ENCODE data around the gene NPTN. TPM values are rescaled to one million over a fixed set of nuclear protein-coding genes. Genes with fewer than 3 reads are reported as not detected.

NPTN gene
- total RNA-seq, 2 experiments from 2014 or later, result 41.5 to 43.2 TPM

DNA sequence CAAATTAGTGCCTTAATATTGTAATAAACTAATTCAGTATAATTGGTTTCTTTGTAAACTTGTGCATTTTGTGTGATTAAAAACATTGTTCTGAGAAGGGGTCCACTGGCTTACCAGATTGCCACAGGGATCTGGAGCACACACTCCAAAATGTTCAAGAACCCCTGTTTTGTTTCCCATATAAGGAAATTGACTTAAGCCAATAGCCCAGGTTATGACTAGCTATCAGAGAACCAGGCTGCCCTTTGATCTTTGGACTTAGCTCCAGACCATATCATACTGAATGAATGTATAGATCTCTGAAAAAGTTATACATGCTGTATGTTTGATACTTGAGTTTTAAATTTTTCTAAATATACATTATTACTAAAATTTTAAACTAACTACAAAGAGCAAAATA is 91.7 kb downstream of the NPTN start:
- Histone ChIP-seq H3K79me2 (ENCODE audit: insufficient read depth, low read depth, low read length) (no peaks in the 10 kb centered on the region), H3K4me3 (ENCODE audit: low read depth, low read length, poor library complexity, severe bottlenecking) (no peak overlapping the region), H2AFZ (ENCODE audit: low read length) (no peak overlapping the region), H3K9me3 (ENCODE audit: low read length) (no peaks in the 10 kb centered on the region), H3K4me1 (ENCODE audit: insufficient read depth, low read length, poor library complexity, severe bottlenecking) (no peaks in the 10 kb centered on the region), H3K9me2 (ENCODE audit: insufficient read depth, low read length) (no peaks in the 10 kb centered on the region), H3K4me2 (ENCODE audit: low read length) (no peak overlapping the region), H3K27ac (ENCODE audit: low read depth, low read length, poor library complexity, severe bottlenecking) (no peak overlapping the region), H4K20me1 (ENCODE audit: insufficient read depth, low read length) (no peaks in the 10 kb centered on the region), H3K36me3 (ENCODE audit: insufficient read depth, low read length) (no peaks in the 10 kb centered on the region)
- TF ChIP-seq, protein P1, sequence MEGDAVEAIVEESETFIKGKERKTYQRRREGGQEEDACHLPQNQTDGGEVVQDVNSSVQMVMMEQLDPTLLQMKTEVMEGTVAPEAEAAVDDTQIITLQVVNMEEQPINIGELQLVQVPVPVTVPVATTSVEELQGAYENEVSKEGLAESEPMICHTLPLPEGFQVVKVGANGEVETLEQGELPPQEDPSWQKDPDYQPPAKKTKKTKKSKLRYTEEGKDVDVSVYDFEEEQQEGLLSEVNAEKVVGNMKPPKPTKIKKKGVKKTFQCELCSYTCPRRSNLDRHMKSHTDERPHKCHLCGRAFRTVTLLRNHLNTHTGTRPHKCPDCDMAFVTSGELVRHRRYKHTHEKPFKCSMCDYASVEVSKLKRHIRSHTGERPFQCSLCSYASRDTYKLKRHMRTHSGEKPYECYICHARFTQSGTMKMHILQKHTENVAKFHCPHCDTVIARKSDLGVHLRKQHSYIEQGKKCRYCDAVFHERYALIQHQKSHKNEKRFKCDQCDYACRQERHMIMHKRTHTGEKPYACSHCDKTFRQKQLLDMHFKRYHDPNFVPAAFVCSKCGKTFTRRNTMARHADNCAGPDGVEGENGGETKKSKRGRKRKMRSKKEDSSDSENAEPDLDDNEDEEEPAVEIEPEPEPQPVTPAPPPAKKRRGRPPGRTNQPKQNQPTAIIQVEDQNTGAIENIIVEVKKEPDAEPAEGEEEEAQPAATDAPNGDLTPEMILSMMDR (conservative IDR thresholded peaks at IDR 0.05; ENCODE audit: low read length), result no peak
- no peak for TF ChIP-seq EZH2phosphoT487 (IDR thresholded peaks at IDR 0.05; ENCODE audit: borderline replicate concordance, low read depth, low read length)
- intact Hi-C loops (cut with micrococcal nuclease; ENCODE audit: unreplicated experiment), result no loop called here
- ChIA-PET CTCF (ENCODE audit: unreplicated experiment) (no interaction called here), POLR2A (no interaction called here)
- no peak for DNase-seq (ENCODE audit: low spot score)
- BruUV-seq (replicated peaks), result no TSS peak

DNA sequence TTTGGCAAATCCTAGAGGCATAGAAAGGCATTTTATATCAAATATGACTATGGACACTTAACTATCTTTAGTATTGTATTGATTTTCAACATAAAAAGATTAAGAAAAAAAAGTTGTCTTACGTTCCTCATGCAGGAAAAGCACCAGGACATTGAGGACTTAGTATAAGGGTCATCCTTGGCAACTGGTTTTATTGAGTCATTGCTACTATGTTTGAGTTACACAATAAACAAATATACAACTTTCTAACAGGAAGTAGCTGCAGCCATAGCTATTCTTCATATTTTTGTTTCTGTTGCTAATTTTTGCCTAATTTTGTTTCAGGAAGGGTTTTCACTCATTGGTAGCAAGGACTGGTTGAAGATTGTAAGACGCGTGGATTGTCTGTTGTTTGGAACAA is 93.0 kb downstream of the NPTN start:
- no peaks in the 10 kb centered on the region for H3K36me3 ChIP-seq (ENCODE audit: insufficient read depth, low read length)
- no peaks in the 10 kb centered on the region for H4K20me1 ChIP-seq (ENCODE audit: insufficient read depth, low read length)
- no peak overlapping the region for H3K4me2 ChIP-seq (ENCODE audit: low read length)
- no peak overlapping the region for H3K27ac ChIP-seq (ENCODE audit: low read depth, low read length, poor library complexity, severe bottlenecking)
- H3K9me2 ChIP-seq (ENCODE audit: insufficient read depth, low read length), result no peaks in the 10 kb centered on the region
- no peak overlapping the region for H2AFZ ChIP-seq (ENCODE audit: low read length)
- no peak for DNase-seq (ENCODE audit: low spot score)
- intact Hi-C loops (cut with micrococcal nuclease; ENCODE audit: unreplicated experiment), result no loop called here
- no peaks in the 10 kb centered on the region for H3K9me3 ChIP-seq (ENCODE audit: low read length)
- no peak overlapping the region for H3K4me3 ChIP-seq (ENCODE audit: low read depth, low read length, poor library complexity, severe bottlenecking)
- BruUV-seq (replicated peaks), result no TSS peak
- H3K4me1 ChIP-seq (ENCODE audit: insufficient read depth, low read length, poor library complexity, severe bottlenecking), result no peaks in the 10 kb centered on the region
- H3K79me2 ChIP-seq (ENCODE audit: insufficient read depth, low read depth, low read length), result no peaks in the 10 kb centered on the region
- ChIA-PET CTCF (ENCODE audit: unreplicated experiment) (no interaction called here), POLR2A (no interaction called here)
- TF ChIP-seq, protein P1 (conservative IDR thresholded peaks at IDR 0.05; ENCODE audit: low read length), result no peak
- no peak for TF ChIP-seq EZH2phosphoT487 (IDR thresholded peaks at IDR 0.05; ENCODE audit: borderline replicate concordance, low read depth, low read length)

DNA sequence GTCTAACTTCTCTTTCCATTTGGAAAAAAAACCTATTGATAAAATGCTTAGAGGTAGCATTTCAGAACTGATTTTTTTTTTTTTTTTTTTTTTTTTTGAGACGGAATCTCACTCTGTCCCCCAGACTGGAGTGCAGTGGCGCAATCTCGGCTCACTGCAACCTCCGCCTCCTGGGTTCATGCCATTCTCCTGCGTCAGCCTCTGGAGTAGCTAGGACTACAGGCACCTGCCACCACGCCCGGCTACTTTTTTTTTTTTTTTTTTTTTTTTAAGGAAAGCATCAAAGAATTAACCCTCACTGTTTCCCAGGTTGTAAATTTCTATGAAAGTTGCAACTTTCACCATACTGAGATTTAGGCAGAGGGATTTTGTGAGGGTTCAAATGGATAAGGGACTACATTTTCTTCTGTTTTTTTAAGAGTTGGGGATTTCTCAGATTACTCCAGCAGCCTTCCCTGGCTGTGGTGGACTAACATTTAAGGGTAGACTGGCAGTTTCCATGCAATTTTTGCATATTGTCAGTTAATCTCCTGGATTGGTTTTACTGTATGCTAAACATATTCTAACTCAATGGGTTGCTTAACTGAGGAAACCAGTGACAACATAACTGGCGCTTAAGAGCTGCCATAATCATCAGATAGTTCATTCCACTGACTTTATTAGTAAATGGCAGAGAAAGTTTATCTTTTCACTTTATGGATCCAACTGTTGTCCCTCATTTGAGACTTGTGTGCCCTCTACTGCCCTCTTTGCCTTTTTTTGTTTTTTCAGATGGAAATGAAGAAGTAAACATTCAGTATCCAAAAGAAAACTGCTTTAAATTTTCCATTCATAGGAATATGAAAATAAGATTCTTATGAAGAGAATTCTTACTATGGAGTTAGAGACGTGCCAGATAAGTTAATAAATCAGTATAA is 93.7 kb downstream of the NPTN start:
- H2AFZ ChIP-seq (ENCODE audit: low read length), result no peak overlapping the region
- no peak for TF ChIP-seq EZH2phosphoT487 (IDR thresholded peaks at IDR 0.05; ENCODE audit: borderline replicate concordance, low read depth, low read length)
- ChIA-PET CTCF (ENCODE audit: unreplicated experiment) (no interaction called here), POLR2A (no interaction called here)
- no peak overlapping the region for H3K27ac ChIP-seq (ENCODE audit: low read depth, low read length, poor library complexity, severe bottlenecking)
- H3K79me2 ChIP-seq (ENCODE audit: insufficient read depth, low read depth, low read length), result no peaks in the 10 kb centered on the region
- H3K4me1 ChIP-seq (ENCODE audit: insufficient read depth, low read length, poor library complexity, severe bottlenecking), result no peaks in the 10 kb centered on the region
- H3K9me3 ChIP-seq (ENCODE audit: low read length), result no peaks in the 10 kb centered on the region
- H3K36me3 ChIP-seq (ENCODE audit: insufficient read depth, low read length), result no peaks in the 10 kb centered on the region
- H3K4me3 ChIP-seq (ENCODE audit: low read depth, low read length, poor library complexity, severe bottlenecking), result no peak overlapping the region
- no peaks in the 10 kb centered on the region for H4K20me1 ChIP-seq (ENCODE audit: insufficient read depth, low read length)
- no TSS peak for BruUV-seq (replicated peaks)
- intact Hi-C loops (cut with micrococcal nuclease; ENCODE audit: unreplicated experiment), result no loop called here
- no peaks in the 10 kb centered on the region for H3K9me2 ChIP-seq (ENCODE audit: insufficient read depth, low read length)
- DNase-seq (ENCODE audit: low spot score), result no peak
- H3K4me2 ChIP-seq (ENCODE audit: low read length), result no peak overlapping the region
